Trophoblast cell (in vitro differentiated cells and primary cell): ENCODE measurements around the gene CNTNAP4.

Experiments used
- DNase-seq, 2 donors: peaks; one replicate each; pipeline ENCODE4 v3.0.0-alpha.2; 2016
- H2AFZ ChIP-seq: 2 replicates; pipeline ENCODE4 v1.6.1; 2013; ENCODE audit warnings: low read length, moderate library complexity, mild to moderate bottlenecking; ENCODE audit not compliant: insufficient read depth, poor library complexity
- H2AK5ac ChIP-seq: 2 replicates; pipeline ENCODE4 v1.6.1; 2013; ENCODE audit warnings: mild to moderate bottlenecking, low read length
- H2BK120ac ChIP-seq: 2 replicates; pipeline ENCODE4 v1.6.1; 2013; ENCODE audit warnings: low read length, mild to moderate bottlenecking, moderate library complexity; ENCODE audit not compliant: insufficient read depth, poor library complexity
- H2BK12ac ChIP-seq: 2 replicates; pipeline ENCODE4 v1.6.1; 2013; ENCODE audit warnings: mild to moderate bottlenecking, low read length, moderate library complexity
- H2BK5ac ChIP-seq: 2 replicates; pipeline ENCODE4 v1.6.1; 2013; ENCODE audit warnings: low read length, low read depth, moderate library complexity, mild to moderate bottlenecking; ENCODE audit not compliant: poor library complexity
- H3K14ac ChIP-seq: 2 replicates; pipeline ENCODE4 v1.6.1; 2013; ENCODE audit warnings: mild to moderate bottlenecking, low read length
- H3K18ac ChIP-seq: 2 replicates; pipeline ENCODE4 v1.6.1; 2013; ENCODE audit warnings: mild to moderate bottlenecking, low read length
- H3K23ac ChIP-seq: 2 replicates; pipeline ENCODE4 v1.6.1; 2013; ENCODE audit warnings: low read length
- H3K27ac ChIP-seq: 2 replicates; pipeline ENCODE4 v1.5.1; 2013; ENCODE audit warnings: low read depth, mild to moderate bottlenecking, inconsistent platforms, low read length, moderate library complexity
- H3K27me3 ChIP-seq: 2 replicates; pipeline ENCODE4 v1.6.1; 2013; ENCODE audit warnings: inconsistent platforms, mild to moderate bottlenecking, low read length, moderate library complexity; ENCODE audit not compliant: insufficient read depth
- H3K36me3 ChIP-seq, 2 experiments: 1 replicate in 1 of 2; 2 replicates in 1 of 2; pipeline ENCODE4 v1.6.1; 2013; ENCODE audit warnings: low read length in 2 of 2, mild to moderate bottlenecking in 2 of 2, moderate library complexity in 1 of 2; ENCODE audit not compliant: insufficient read depth in 2 of 2, control insufficient read depth in 1 of 2
- H3K4ac ChIP-seq: 2 replicates; pipeline ENCODE4 v1.6.1; 2013; ENCODE audit warnings: low read depth, mild to moderate bottlenecking, low read length, moderate library complexity
- H3K4me1 ChIP-seq, 2 experiments: 1 replicate in 1 of 2; 2 replicates in 1 of 2; pipeline ENCODE4 v1.6.1; 2013; ENCODE audit warnings: low read length in 2 of 2, mild to moderate bottlenecking in 2 of 2, moderate library complexity in 1 of 2; ENCODE audit not compliant: insufficient read depth in 2 of 2, control insufficient read depth in 1 of 2
- H3K4me2 ChIP-seq: 2 replicates; pipeline ENCODE4 v1.6.1; 2013; ENCODE audit warnings: inconsistent platforms, mild to moderate bottlenecking, low read length, moderate library complexity
- H3K4me3 ChIP-seq: 2 replicates; pipeline ENCODE4 v1.5.1; 2013; ENCODE audit warnings: mild to moderate bottlenecking, low read depth, low read length, inconsistent platforms
- H3K79me1 ChIP-seq: one replicate; pipeline ENCODE4 v1.6.1; 2013; ENCODE audit warnings: low read length
- H3K79me2 ChIP-seq: 2 replicates; pipeline ENCODE4 v1.6.1; 2013; ENCODE audit warnings: low read length, mild to moderate bottlenecking; ENCODE audit not compliant: control insufficient read depth, insufficient read depth, poor library complexity
- H3K9ac ChIP-seq: 2 replicates; pipeline ENCODE4 v1.6.1; 2013; ENCODE audit warnings: mild to moderate bottlenecking, low read length
- H3K9me3 ChIP-seq: 2 replicates; pipeline ENCODE4 v1.6.1; 2013; ENCODE audit warnings: low read depth, mild to moderate bottlenecking, control low read depth, inconsistent platforms, low read length; ENCODE audit not compliant: insufficient read depth
- H4K12ac ChIP-seq: 2 replicates; pipeline ENCODE4 v1.6.1; 2013; ENCODE audit warnings: low read depth, mild to moderate bottlenecking, low read length, moderate library complexity
- H4K8ac ChIP-seq: 2 replicates; pipeline ENCODE4 v1.6.1; 2013; ENCODE audit warnings: low read depth, mild to moderate bottlenecking, low read length, moderate library complexity
- H4K91ac ChIP-seq: one replicate; pipeline ENCODE4 v1.6.1; 2013; ENCODE audit warnings: low read depth, mild to moderate bottlenecking, low read length, moderate library complexity
- WGBS: extraction: QIAGEN DNeasy Blood & Tissue Kit; methylation state at CpG from one replicate; pipeline ENCODE4 v1.1.7; 2013; ENCODE audit warnings: missing lambda C conversion rate; ENCODE audit not compliant: insufficient read length, insufficient coverage; ENCODE audit errors: extremely low coverage; 5-methylcytosine and 5-hydroxymethylcytosine counted together

The CNTNAP4 gene

DNA sequence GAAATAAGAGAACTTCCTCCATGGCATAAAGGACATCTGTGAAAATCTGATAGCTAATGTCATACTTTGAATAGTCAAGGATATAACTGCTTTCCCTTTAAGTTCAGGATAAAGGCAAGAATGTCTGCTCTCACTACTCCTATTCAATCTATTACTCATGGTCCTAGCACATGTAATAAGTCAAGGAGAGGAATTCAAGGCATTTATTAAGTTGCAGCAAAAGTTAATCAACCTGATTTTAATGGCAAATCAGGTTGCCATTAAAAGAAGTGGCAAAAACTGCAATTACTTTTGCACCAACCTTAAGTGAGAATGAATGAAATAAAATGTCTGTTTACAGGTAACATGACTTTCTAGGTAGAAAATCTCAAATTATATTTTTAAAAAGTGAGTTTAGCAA lies 225.9 kb downstream of the CNTNAP4 start:
- no peak overlapping the region for H2BK5ac ChIP-seq
- no peaks in the 10 kb centered on the region for H3K27me3 ChIP-seq
- no peak overlapping the region for H3K4ac ChIP-seq
- H4K91ac ChIP-seq = no peak overlapping the region
- no peaks in the 10 kb centered on the region for H3K9me3 ChIP-seq
- no peak overlapping the region for H4K12ac ChIP-seq
- no peaks in the 10 kb centered on the region for H3K79me1 ChIP-seq
- H3K79me2 ChIP-seq = no peaks in the 10 kb centered on the region
- no peaks in the 10 kb centered on the region for H3K36me3 ChIP-seq
- H3K4me2 ChIP-seq = no peak overlapping the region
- no peak overlapping the region for H3K23ac ChIP-seq
- no peak overlapping the region for H2AFZ ChIP-seq
- H2BK120ac ChIP-seq = no peak overlapping the region
- no peak overlapping the region for H3K18ac ChIP-seq
- no peak overlapping the region for H3K9ac ChIP-seq
- no peak overlapping the region for H3K27ac ChIP-seq
- no peak overlapping the region for H2AK5ac ChIP-seq
- H4K8ac ChIP-seq = no peak overlapping the region
- no peak overlapping the region for H2BK12ac ChIP-seq
- H3K4me3 ChIP-seq = no peak overlapping the region
- no peak for DNase-seq
- H3K14ac ChIP-seq = no peak overlapping the region
- H3K4me1 ChIP-seq = no peaks in the 10 kb centered on the region

DNA sequence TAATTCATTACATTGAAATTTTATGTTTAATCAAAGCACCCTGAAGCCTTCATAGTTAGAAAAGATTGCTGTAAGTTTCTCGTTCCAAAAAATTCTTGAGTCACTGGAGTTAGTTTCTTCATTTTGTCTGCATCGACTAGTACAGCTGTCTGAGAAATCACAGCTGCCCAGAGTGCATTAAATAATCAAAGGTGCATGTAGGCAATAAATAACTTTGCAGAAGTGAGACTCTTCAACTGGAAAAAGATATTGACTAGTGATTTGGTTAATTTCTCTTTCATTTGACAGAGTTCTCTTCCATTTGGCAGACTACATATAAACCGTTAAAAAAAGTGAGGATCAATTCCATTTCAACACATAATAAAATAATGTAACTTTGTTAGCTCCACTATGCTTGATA lies 234.0 kb downstream of the CNTNAP4 start:
- H2BK5ac ChIP-seq = no peak overlapping the region
- H3K23ac ChIP-seq = no peak overlapping the region
- H2BK120ac ChIP-seq = no peak overlapping the region
- H4K91ac ChIP-seq = no peak overlapping the region
- H3K36me3 ChIP-seq = no peaks in the 10 kb centered on the region
- no peak overlapping the region for H2BK12ac ChIP-seq
- no peak overlapping the region for H3K4ac ChIP-seq
- H3K4me3 ChIP-seq = no peak overlapping the region
- no peaks in the 10 kb centered on the region for H3K27me3 ChIP-seq
- H3K9ac ChIP-seq = no peak overlapping the region
- no peak overlapping the region for H3K27ac ChIP-seq
- H2AK5ac ChIP-seq = no peak overlapping the region
- no peak for DNase-seq
- no peak overlapping the region for H4K8ac ChIP-seq
- no peaks in the 10 kb centered on the region for H3K79me2 ChIP-seq
- no peaks in the 10 kb centered on the region for H3K9me3 ChIP-seq
- H4K12ac ChIP-seq = no peak overlapping the region
- H2AFZ ChIP-seq = no peak overlapping the region
- no peak overlapping the region for H3K4me2 ChIP-seq
- no peaks in the 10 kb centered on the region for H3K4me1 ChIP-seq
- no peak overlapping the region for H3K14ac ChIP-seq
- no peak overlapping the region for H3K18ac ChIP-seq
- no peaks in the 10 kb centered on the region for H3K79me1 ChIP-seq
- no CpG with 5 or more reads among the region's 3 CpGs for WGBS

DNA sequence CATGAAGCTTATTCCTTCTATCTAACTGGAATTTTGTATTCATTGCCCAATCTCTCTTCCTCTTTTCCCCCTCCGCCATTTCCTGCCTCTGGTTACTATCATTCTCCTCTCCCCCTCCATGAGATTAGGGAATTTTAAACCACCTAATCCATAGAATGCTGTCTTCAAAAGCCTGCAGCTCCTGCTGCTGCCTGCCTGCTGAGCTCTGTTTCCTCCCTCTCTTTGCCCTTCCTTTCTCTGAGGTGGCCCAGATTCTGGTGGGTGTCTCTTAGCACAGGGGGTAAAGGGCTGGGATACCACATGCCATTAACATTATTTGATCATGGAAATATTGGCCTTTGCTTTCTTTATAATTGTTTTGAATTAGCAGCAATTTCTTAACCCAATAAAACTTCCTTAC lies 241.6 kb downstream of the CNTNAP4 start:
- Histone ChIP-seq H2AFZ (no peak overlapping the region), H3K4me3 (no peak overlapping the region), H3K4ac (no peak overlapping the region), H3K14ac (no peak overlapping the region), H4K8ac (no peak overlapping the region), H3K79me2 (no peaks in the 10 kb centered on the region), H3K18ac (no peak overlapping the region), H3K23ac (no peak overlapping the region), H2BK5ac (no peak overlapping the region), H3K27me3 (no peaks in the 10 kb centered on the region), H4K12ac (no peak overlapping the region), H2AK5ac (no peak overlapping the region), H3K27ac (no peak overlapping the region), H2BK12ac (no peak overlapping the region), H3K4me1 (no peaks in the 10 kb centered on the region), H3K79me1 (no peaks in the 10 kb centered on the region), H3K9ac (no peak overlapping the region), H2BK120ac (no peak overlapping the region), H4K91ac (no peak overlapping the region), H3K9me3 (no peaks in the 10 kb centered on the region), H3K4me2 (no peak overlapping the region), H3K36me3 (no peaks in the 10 kb centered on the region)
- no CpG with 5 or more reads among the region's 1 CpG for WGBS
- no peak for DNase-seq

GRCh38 chr16:76524356-76524755 lies 247.2 kb downstream of the CNTNAP4 start:
- Histone ChIP-seq H3K36me3 (no peaks in the 10 kb centered on the region), H3K4ac (no peak overlapping the region), H4K8ac (no peak overlapping the region), H3K4me3 (no peak overlapping the region), H3K79me2 (no peaks in the 10 kb centered on the region), H3K27ac (no peak overlapping the region), H3K23ac (no peak overlapping the region), H3K9me3 (no peaks in the 10 kb centered on the region), H2BK12ac (no peak overlapping the region), H2AK5ac (no peak overlapping the region), H3K79me1 (no peaks in the 10 kb centered on the region), H3K9ac (no peak overlapping the region), H4K91ac (no peak overlapping the region), H3K4me2 (no peak overlapping the region), H3K27me3 (no peaks in the 10 kb centered on the region), H3K18ac (no peak overlapping the region), H2BK120ac (no peak overlapping the region), H3K14ac (no peak overlapping the region), H2AFZ (no peak overlapping the region), H4K12ac (no peak overlapping the region), H3K4me1 (no peaks in the 10 kb centered on the region), H2BK5ac (no peak overlapping the region)
- WGBS = no CpG with 5 or more reads among the region's 2 CpGs
- DNase-seq = no peak

GRCh38 chr16:76524769-76525168 lies 247.6 kb downstream of the CNTNAP4 start:
- DNase-seq = no peak
- H3K27me3 ChIP-seq = no peaks in the 10 kb centered on the region
- no peak overlapping the region for H3K14ac ChIP-seq
- no peak overlapping the region for H2BK12ac ChIP-seq
- H2BK120ac ChIP-seq = no peak overlapping the region
- no peak overlapping the region for H2BK5ac ChIP-seq
- no peak overlapping the region for H3K9ac ChIP-seq
- no peak overlapping the region for H3K4ac ChIP-seq
- no peak overlapping the region for H2AFZ ChIP-seq
- no peaks in the 10 kb centered on the region for H3K4me1 ChIP-seq
- no peaks in the 10 kb centered on the region for H3K79me2 ChIP-seq
- no peaks in the 10 kb centered on the region for H3K79me1 ChIP-seq
- H3K23ac ChIP-seq = no peak overlapping the region
- no peak overlapping the region for H3K27ac ChIP-seq
- no peak overlapping the region for H3K18ac ChIP-seq
- no peak overlapping the region for H3K4me2 ChIP-seq
- H4K91ac ChIP-seq = no peak overlapping the region
- no peak overlapping the region for H3K4me3 ChIP-seq
- no peaks in the 10 kb centered on the region for H3K9me3 ChIP-seq
- H4K12ac ChIP-seq = no peak overlapping the region
- no peak overlapping the region for H2AK5ac ChIP-seq
- H4K8ac ChIP-seq = no peak overlapping the region
- no peaks in the 10 kb centered on the region for H3K36me3 ChIP-seq
